GM21367 (cell line): ENCODE data around the gene TLR6.
"Not testable (repeated sequence)": the region's sequence is repeated elsewhere in the genome, so short reads cannot be mapped to it uniquely, and the experiment has no call there.

Source experiments
- ATAC-seq: cut with Tn5 transposase; IDR thresholded peaks from one replicate; pipeline ENCODE4 v1.9.1; 2021; ENCODE audit not compliant: unreplicated experiment

The TLR6 gene

DNA sequence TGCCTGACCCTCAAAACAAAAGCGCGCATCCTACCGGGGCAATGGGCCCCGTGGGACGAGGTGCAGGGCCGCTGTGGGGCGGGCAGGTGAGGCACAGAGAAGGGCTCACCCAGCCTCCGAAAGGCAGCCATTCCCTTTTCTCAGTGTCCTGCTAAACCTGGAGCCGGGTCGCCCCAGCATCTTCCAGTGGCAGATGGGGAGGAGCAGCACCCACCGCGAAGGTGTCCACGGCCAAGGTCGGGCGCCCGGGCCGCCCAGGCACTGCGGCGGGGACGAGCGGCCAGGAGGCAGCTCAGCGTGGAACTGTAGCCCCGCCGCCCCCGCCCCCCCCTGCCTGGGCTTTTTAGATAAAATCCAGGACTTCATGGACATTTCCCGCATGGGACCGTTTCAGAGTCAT lies 32.9 kb downstream of the TLR6 start:
- no peak for ATAC-seq

DNA sequence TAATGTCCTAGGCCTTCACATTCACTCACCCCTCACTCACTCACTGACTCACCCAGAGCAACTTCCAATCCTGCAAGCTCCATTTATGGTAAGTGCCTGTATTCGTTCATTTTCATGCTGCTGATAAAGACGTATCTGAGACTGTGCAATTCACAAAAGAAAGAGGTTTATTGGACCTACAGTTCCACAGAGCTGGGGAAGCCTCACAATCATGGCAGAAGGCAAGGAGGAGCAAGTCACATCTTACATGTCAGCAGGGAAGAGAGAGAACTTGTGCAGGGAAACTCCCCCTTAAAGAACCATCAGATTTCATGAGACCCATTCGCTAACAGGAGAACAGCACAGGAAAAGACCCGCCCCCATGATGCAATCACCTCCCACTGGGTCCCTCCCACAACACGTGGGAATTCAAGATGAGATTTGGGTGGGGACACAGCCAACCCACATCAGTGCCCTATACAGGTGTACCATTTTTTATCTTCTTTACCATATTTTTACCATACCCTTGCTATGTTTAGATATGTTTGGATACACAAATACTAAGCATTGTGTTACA lies 33.8 kb downstream of the TLR6 start:
- ATAC-seq: no peak

DNA sequence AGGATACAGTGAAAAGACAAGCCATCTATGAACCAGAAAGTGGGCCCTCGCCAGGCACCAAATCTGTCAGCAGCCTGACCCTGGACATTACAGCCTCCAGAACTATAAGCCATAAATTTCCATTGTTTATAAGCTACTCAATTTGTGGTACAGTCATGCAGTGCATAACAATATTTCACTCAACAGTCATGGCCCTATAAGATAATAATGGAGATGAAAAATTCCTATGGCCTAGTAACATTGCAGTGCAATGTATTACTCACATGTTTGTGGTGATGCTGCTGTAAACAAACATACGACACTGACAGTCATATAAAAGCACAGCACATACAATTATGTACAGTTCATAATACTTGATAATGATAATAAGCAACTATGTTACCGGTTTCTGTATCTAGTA lies 34.9 kb downstream of the TLR6 start:
- no peak for ATAC-seq

DNA sequence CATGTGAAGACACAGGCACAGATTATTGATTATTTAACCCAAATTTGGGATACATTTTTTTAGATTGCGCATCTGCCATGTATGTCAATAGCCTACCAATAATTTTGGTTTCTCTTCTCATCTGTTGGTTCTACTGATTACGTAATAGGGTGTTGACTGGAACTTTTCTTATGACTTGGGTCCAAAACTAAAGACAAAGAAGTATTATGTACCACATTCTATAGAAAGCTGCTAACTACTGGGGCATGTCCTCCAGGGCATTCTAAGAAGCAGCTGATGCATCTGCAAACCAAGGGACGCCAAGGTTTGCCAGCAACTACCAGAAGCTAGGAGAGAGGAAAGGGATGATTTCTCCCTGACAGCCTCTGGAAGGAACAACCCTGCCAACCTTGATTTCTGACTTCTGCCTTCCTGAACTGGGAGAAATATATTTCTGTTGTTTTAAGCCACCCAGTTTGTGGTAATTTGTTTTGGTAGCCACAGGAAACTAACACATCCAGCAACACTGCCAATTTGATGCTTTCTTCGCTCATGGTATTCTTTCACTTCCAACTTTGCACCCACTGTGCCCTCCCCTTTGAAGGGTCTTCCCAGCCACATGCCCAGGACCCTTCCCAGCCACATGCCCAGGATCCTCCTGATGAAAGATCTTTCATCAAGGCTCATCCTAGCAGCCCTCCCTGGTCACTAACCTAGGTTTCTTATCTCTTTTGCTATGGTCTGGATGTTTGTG lies 36.1 kb downstream of the TLR6 start:
- ATAC-seq: peak; percentile 54

DNA sequence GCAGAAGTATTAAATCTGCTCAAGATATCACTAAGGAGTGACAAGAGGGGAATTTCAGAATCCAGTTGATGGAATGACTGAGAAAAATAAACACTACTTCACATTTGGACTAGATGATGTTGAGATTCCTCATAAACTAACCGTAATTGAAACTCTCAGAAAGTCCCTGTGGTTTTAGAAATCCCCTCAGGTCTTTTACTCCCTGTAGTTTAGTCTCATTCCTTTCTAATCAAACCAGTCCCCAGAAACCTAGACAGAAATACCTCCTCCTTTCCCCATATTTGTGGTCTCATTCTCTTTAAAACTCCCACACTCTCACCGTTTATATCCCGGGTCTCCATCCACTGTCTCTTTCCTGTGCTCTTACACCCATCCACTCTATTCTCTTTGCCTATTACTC lies 37.0 kb downstream of the TLR6 start:
- ATAC-seq: no peak

DNA sequence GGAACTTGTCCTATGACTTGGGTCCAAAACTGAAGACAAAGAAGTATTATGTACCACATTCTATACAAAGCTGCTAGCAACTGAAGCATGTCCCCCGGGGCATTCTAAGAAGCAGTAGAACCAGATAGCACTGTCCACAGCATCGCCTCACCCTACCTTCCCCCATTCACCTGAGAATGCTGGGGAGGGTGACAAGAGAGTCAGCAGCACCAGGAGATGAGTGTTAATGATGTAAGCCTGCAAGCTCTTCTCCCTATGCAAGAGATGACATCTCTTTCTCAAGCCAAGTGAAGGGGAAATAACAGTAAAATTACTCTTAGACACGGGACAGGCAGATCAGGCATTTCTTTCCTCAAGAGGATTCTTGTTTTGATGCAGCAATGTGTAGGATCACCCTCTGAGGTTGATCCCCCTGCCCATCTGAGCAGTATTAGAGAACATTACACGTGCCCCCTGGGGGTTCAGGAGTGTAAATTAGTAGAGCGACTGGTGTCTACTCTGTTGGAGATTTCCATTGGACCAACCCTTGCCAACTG lies 38.1 kb downstream of the TLR6 start:
- no peak for ATAC-seq

DNA sequence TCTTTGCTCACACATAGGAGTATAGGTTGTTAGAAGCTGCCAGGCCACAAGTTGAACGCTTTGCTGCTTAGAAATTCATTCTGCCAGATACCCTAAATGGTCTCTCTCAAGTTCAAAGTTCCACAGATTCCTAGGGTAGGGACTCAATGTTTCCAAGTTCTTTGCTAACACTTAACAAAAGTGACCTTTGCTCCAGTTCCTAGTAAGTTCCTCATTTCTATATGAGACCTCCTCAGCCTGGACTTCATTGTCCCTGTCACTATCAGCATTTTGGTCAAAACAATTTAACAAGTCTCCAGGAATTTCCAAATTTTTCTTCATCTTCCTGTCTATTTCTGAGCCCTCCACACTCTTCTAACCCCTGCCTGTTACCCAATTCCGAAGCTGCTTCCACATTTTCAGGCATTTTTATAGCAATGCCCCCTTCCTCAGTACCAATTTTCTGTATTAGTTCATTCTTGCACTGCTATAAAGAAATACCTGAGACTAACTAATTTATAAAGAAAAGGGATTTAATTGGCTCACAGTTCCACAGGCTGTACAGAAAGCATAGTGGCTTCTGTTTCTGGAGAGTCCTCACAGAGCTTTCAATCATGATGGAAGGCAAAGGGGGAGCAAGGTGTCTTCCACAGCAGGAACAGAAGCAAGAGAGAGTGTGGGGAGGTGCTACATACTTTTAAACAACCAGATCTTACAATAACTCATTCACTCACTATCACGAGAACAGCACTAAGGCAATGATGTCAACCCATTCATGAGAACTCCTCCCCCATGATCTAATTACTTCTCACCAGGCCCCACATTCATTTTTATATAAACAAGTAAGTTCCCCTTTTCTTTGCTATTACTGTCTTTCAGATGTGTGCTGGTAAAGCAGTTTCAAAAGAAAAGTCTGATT lies 40.5 kb downstream of the TLR6 start:
- no peak for ATAC-seq

DNA sequence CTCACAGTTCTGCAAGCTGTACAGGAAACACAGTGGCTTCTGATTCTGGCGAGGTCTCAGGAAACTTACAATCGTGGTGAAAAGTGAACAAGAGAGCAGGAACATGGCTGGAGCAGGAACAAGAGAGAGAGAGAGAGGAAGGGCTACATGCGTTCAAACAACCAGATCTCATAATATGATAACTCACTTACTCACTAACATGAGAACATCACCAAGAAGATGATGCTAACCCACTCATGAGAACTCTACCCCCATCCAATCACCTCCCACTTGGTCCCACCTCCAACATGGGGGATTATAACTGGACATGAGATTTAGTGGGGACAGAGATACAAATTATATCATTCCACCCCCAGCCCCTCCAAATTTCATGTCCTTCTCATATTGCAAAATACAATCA lies 42.2 kb downstream of the TLR6 start:
- ATAC-seq: no peak

DNA sequence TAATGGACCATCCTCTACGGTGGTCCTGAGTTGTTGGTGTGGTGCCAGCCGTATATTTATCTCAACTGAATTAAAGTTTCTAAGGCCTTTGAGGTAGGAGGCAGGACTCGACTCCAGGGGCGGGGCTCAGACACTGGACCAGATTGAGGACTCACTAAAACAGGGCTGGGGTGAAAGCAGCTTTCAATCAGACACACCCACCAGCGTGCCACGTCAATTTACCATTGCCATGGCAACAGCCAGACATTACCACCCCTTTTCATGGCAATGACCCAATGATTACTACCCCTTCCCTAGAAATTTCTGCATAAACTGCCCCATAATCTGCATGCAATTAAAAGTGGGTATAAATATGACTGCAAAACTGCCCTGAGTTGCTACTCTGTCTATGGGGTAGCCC lies 45.3 kb downstream of the TLR6 start:
- no peak for ATAC-seq

DNA sequence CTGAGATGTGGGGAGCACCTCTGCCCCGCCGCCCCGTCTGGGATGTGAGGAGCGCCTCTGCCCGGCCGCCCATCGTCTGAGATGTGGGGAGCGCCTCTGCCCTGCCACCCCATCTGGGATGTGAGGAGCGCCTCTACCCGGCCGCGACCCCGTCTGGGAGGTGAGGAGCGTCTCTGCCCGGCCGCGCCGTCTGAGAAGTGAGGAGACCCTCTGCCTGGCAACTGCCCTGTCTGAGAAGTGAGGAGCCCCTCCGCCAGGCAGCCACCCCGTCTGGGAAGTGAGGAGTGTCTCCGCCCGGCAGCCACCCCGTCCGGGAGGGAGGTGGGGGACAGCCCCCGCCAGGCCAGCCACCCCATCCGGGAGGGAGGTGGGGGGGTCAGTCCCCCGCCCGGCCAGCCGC lies 49.2 kb downstream of the TLR6 start:
- not testable (repeated sequence) for ATAC-seq

DNA sequence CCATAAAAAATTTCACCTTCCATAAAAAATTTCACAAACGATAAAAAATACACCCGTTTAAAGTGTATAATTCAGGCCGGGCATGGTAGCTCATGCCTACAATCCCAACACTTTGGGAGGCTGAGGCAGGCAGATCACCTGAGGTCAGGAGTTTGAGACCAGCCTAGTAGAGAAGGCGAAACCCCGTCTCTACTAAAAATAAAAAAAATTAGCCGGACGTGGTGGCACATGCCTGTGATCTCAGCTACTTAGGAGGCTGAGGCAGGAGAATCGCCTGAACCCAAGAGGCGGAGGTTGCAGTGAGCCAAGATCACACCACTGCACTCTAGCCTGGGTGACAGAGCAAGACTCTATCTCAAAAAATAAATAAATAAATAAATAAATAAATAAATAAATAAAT lies 50.4 kb downstream of the TLR6 start:
- not testable (repeated sequence) for ATAC-seq

DNA sequence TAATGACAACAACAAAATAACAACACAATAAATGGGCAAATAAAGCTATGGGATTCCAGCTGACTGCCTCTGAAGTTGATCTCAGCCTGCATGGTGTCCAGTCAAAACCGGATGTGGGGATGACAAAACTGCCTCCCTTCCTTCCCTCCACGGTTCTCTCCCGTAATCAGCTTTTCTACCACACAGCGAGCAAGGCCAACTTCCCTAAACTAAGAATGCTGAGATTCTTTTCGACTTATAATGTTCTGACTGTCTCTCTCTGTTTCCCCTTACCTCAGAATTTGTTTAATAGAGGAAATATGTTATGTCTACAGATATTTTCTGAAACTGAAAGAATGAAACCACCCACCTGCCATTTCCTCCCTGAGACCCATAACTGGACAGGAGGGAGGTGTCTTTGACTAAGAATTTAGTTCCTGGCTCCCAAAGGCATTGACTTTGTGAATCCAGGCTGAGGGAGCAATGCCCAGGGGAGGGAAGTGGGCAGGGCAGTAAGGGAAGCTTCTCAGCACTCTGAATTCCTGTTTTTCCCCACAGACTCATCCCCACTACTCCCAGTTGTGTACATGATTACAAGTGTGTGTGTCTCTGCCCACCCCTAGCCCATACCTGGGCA lies 51.0 kb downstream of the TLR6 start:
- ATAC-seq: peak; percentile 75

DNA sequence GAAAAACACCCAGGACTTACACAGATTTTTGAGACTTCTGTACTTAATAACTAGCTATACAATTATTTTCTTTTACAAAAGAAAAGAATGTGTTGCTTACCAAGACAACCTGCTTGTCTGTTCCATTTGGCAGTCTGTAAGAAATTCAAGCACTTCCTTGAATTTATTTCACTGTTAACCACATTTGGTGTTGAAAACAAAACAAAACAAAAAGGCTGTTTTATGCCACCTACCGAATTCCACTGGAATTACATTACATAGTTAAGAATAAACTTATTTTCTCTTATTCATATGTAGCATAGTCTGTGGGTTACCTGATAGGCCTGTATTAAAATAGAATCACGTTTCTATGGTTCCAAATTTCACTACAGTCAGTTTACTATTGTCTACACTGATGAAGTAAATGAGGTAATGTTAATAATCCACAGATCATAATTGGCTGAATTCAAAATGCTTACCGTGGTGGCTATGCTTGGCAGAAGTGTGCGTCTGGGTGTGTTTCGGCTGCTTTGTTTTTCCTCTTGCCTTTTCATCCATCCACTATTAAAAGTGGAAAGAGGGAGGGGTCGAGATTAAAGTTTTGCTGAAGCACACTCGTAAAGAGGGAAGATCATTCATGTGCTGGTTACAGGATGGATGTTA lies 51.8 kb downstream of the TLR6 start, which contains the start of gene TLR1:
Gene TLR1 (minus strand): TSS at position 138 of the 642 bp plus-strand sequence. CDS start 5,960 bp downstream, outside the sequence.
- no peak for ATAC-seq

DNA sequence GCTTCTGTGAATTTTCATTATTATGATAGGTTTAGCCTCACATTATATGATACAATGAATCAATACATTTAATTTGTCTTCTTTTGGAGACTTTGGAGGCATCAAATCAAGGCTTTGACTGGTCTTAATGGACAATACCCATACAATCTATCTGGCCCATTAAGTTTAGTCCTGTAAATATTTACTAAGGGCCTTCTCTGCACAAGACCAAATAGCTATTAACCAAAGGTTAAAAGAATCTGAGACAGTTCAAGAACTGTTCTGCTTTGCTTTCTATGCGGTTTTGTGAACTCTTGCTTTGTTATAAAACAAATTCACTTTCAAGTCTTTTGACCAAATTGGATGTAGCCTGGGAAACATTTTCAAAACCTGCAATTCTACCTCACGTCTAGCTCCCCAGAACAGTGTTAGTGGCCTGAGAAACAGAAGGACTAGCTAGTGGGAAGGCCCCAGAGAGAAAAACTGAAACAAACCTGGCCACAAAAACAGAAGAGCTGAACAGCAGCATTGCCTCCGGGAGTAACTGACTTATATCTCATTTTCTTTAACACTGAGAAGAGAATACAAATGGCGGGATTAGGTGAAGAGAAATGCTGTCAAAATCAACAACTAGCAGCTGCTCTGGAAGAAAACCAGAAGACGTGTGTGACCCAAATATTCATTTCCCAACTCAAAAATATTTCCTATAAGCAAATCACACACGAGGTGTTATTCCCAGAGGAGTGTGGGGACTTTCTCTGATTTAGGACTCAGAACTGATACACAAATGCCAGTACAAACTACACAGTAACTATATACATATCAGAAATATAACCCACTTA lies 52.6 kb downstream of the TLR6 start:
- ATAC-seq: peak; percentile 43

DNA sequence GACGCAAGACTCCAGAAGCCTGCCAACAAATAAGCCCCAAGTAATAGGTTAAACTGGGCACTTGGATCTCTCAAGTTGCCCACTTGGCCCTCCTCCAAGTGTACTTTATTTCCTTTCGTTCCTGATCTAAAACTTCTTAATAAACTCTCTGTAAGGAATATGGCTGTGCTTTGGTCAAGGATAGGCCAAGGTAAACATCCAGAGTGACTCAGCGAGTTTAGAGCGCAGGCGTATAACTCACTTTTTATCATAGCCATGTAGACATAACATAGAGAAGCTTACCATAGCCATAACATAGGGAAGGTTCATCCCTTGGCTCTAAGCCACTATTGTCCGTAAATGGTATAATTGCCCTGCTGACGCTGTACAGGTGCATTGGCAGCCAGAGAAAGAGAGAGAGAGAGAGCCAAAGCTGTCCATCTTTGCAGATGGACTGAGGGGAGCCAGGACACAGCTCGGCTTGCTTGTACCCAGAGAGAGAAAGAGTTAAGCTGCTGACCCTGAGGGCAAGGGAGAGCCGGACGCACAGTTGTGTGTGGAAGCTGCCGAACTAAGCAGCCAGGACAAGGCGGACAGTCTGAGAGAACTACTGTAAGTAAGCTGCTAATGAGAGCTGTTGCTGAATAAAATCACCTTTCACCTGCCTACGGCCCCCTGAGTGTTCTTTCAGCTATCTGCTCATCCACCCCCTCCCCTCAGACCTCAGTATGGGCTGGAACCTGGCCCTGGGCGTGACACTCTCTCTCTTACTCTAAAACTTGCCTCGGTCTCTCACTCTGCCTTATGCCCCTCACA lies 53.9 kb downstream of the TLR6 start:
- ATAC-seq: no peak

DNA sequence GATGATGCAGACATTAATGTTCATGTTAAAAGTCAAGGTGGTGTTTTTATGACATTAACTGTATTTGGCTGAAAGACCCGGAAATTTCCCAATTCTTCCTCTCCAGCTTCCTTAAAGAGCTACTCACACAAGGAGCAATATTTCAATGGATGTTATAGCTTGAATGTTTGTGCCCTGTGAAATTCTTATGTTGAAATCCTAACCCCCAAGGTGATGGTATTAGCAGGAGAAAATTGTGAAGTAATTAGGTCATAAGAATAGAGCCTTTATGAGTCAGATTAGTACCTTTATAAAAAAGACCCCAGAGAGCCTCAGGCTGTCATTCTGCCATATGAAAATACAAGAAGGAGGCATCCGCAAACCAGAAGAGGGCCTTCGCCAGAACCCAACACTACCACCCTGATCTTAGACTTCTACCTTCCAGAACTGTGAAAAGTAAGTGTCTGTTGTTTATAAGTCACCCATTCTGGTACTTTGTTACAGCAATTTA lies 55.6 kb downstream of the TLR6 start:
- ATAC-seq: no peak

DNA sequence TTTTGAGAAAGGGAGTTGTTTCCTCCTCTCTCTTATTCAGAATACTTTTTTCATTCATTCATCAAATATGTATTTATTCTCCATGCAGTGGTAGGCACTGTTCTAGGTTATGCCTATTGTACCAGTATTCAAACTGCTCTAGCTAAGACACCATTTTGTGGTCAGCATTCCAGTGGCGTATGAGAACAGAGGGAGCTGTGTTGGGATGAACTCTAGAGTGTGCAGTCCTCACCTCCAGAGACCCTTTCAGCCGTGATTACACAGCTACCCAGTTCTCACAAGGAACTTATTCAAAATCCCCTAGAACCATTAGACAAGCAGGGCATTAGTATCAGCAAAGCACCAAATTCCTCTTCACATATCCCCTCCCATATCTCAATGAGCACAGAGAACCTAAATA lies 56.3 kb downstream of the TLR6 start:
- no peak for ATAC-seq

DNA sequence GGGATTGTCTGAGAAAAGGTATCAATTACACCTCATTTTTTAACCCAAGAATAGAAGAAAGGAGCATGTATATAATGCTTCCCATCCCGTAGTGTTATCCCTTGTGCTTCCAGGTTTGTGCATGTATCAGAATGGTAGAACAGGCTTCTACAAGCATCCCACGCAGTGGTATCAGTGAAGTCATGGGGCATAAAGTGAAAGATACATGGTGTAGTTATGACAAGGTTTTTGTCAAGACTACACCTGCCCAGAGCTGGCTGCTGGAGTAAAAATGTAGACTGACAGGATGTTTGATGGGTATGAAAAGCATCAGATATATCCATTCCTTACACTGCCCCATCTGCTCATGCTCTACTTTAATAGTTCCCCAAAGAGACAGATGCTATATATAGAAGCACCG lies 61.5 kb downstream of the TLR6 start:
- no peak for ATAC-seq

DNA sequence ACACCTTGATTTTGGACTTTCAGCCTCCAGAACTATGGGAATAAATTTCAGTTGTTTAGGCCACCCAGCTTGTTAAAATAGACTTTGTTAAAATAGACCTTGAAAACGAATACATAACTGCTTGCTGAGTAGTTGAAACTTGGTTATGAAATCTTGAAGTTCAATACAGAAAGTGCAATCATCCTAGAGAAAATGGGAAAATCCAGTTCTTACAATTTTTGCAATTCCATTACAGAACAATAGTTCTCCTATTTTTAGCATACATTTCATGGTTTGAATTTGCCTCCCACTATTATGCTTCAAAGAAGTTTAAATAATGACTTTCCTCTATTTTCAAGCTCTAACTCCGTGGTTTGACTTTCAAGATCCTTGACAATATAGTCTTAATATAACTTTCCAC lies 62.6 kb downstream of the TLR6 start:
- no peak for ATAC-seq
